Mucosa of rectum (tissue), 2 donors: Measurements from ENCODE around the gene MARCHF10.

Experiments used
- H3K27ac ChIP-seq, 2 donors: one replicate each; pipeline ENCODE4 v1.7.0; 2013; ENCODE audit warnings: inconsistent platforms in 2 of 2, low read depth in 2 of 2, low read length in 2 of 2
- H3K27me3 ChIP-seq, 2 donors: one replicate each; pipeline ENCODE4 v1.7.0; 2013; ENCODE audit warnings: low read length in 2 of 2; ENCODE audit not compliant: control insufficient read depth in 2 of 2, insufficient read depth in 2 of 2
- H3K36me3 ChIP-seq, 2 donors: one replicate each; pipeline ENCODE4 v1.7.0; 2013; ENCODE audit warnings: low read length in 2 of 2; ENCODE audit not compliant: control insufficient read depth in 2 of 2, insufficient read depth in 2 of 2
- H3K4me1 ChIP-seq, 2 donors: one replicate each; pipeline ENCODE4 v1.7.0; 2013; ENCODE audit warnings: low read length in 2 of 2, mild to moderate bottlenecking in 1 of 2; ENCODE audit not compliant: control insufficient read depth in 2 of 2, insufficient read depth in 2 of 2
- H3K4me3 ChIP-seq, 2 donors: one replicate each; pipeline ENCODE4 v1.7.0; 2013; ENCODE audit warnings: low read length in 2 of 2
- H3K9ac ChIP-seq, 2 donors: one replicate each; pipeline ENCODE4 v1.7.0; 2013; ENCODE audit warnings: low read length in 2 of 2, low read depth in 1 of 2, mild to moderate bottlenecking in 1 of 2
- H3K9me3 ChIP-seq, 2 donors: one replicate each; pipeline ENCODE4 v1.7.0; 2013; ENCODE audit warnings: low read length in 2 of 2; ENCODE audit not compliant: control insufficient read depth in 2 of 2
- donor health status: healthy.
- donor health status: Normal muscosa, but diverticular disease.

MARCHF10 gene

DNA sequence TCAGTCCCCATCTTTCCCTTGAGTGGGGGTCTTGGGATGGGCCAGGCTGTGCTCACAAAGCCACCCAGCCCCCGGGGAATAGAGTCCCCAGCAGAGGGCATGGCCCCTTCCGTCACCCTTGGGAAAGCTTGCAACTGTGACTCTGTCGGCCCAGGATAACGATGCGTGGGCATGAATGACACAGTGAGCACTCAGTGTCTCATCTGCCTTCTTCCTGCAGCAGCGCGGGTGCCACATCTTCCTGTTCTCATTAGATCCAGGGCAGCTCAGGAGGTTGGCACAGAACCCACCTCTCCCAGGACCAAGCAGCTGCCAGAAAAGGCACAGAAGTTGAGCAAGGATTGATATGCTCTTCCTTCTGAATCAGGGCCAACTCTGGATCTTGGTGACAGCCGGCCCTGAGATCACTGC is 95.9 kb downstream of the MARCHF10 start:
- H3K4me3 ChIP-seq = no peak overlapping the region
- H3K4me1 ChIP-seq = no peaks in the 10 kb centered on the region
- no peak overlapping the region for H3K27ac ChIP-seq
- no peaks in the 10 kb centered on the region for H3K36me3 ChIP-seq
- no peaks in the 10 kb centered on the region for H3K27me3 ChIP-seq
- H3K9ac ChIP-seq = no peak overlapping the region
- H3K9me3 ChIP-seq = no peaks in the 10 kb centered on the region

DNA sequence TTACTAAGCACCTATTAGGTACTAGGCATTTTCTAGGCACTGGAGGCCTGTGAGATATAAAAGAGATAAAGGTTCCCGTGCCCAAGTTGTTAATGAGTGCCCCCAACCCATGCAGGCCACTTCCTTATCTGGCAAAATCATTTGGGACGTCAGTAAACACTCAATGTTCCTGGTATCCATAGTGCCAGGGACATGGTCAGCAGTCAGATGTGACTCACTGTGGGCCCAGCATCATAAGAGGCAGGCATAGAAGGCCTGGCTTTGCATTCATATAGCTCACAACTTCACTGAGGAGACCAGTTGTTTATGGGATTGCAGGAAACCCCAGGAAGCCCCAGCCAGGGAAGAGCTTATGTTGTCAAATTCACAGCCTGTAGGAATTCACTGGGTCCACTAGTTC is 99.5 kb downstream of the MARCHF10 start:
- no peaks in the 10 kb centered on the region for H3K27me3 ChIP-seq
- H3K9me3 ChIP-seq = no peaks in the 10 kb centered on the region
- peaks cover 6 to 8% of the 10 kb centered on the region in 2 donors for H3K4me1 ChIP-seq
- no peak overlapping the region for H3K4me3 ChIP-seq
- no peaks in the 10 kb centered on the region for H3K36me3 ChIP-seq
- H3K9ac ChIP-seq = no peak overlapping the region
- no peak overlapping the region for H3K27ac ChIP-seq

DNA sequence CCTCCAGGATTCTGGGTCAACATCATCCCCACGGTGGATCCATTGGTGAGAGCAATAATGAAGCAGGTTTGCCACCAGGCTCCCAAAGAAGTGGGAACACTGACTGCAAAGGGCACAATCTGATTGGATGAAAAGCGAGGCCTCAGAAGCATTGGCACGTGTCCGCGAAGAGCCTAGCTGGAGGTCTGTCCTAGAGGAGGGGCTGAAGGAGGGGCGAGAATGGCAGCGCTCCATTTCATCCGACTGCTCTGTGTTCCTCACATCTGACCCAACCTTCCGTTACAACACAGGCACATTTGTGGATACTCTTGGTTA is 100.7 kb downstream of the MARCHF10 start:
- Histone ChIP-seq H3K4me1 (peaks cover 6 to 8% of the 10 kb centered on the region in 2 donors), H3K36me3 (no peaks in the 10 kb centered on the region), H3K4me3 (no peak overlapping the region), H3K9me3 (no peaks in the 10 kb centered on the region), H3K27ac (no peak overlapping the region), H3K27me3 (peaks cover 3 to 5% of the 10 kb centered on the region in 2 donors), H3K9ac (no peak overlapping the region)

DNA sequence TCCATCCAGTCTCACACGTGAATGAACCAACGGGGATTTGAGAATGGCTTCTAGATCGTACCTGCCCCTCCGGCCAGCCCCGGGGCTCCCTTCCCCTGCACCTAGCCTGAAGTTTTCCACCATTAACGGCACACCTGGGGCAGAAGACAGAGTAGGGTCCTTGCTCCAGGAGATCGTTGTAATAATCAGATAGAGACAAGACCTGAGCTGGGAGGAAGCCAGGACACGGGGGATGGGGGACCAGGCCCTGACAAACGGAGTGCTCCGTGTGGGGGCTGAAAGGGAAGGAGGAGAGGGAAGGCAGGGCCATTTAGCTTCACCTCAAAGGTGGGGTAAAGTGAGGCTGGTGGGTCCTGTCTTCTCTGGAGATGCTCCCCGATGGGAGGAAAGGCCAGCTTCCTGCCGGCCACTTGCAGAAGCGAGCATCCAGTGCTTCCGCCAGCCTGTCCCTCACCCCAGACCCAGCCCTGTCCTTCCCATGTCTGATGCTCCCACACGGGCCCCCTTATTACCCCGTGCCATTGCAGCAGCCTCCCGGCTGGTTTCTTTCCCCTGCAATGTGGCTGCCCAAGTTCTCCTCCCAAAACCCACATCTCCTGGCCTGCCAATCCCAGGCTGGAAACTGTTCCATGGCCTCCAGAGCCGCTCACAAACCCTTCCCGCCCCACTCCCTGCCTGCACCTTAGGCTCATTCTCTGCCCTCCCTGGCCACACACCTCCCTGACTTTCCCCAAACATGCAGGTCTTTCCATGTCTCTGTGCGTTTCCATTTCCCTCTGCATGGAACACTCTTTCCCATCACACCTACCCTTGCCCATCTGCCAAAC is 101.3 kb downstream of the MARCHF10 start:
- peaks cover 6 to 8% of the 10 kb centered on the region in 2 donors for H3K4me1 ChIP-seq
- no peaks in the 10 kb centered on the region for H3K36me3 ChIP-seq
- H3K27ac ChIP-seq = no peak overlapping the region
- no peaks in the 10 kb centered on the region for H3K9me3 ChIP-seq
- H3K27me3 ChIP-seq = peaks cover 3 to 5% of the 10 kb centered on the region in 2 donors
- no peak overlapping the region for H3K4me3 ChIP-seq
- no peak overlapping the region for H3K9ac ChIP-seq

DNA sequence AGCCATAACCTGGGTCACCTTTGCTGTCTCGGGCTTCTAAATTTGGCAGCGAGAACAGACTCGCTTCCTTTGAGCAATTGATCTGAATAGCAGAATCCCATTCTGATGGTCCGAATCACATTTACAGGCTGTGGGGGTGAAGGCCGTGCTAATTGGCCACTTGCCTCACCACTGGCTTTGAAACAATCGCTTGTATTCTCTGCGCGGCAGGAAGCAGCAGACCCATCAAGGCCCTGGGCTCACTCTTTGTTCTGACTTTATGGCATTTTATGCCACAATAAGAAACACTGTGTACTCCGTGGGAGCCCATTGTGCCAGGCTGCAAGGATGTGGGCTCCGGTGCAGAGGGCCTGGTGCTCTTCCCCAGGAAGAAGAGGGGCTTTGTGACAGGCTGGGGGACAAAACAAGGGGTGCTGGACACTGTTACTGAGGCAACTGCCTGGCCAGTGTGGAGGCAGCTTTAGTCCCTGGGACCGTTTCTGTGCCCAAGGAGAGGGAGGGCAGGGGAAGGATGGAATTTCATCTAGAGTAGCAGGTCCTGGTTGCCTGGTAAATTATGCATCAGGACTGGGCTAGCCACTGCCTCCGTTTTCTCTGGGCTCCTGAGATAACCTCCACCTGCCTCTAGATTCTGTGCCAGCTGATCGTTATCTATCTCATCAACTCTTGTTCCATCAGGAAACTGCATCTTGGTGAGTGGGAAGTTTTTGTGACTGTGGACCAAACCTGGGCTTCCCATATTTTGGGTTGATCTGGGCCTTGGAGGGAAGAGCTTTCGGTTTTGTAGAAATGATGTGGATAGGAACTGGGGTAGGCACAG is 102.1 kb downstream of the MARCHF10 start:
- H3K9ac ChIP-seq = no peak overlapping the region
- H3K27ac ChIP-seq = no peak overlapping the region
- H3K4me1 ChIP-seq = peaks cover 6 to 8% of the 10 kb centered on the region in 2 donors
- H3K9me3 ChIP-seq = no peaks in the 10 kb centered on the region
- peaks cover 3 to 5% of the 10 kb centered on the region in 2 donors for H3K27me3 ChIP-seq
- no peak overlapping the region for H3K4me3 ChIP-seq
- no peaks in the 10 kb centered on the region for H3K36me3 ChIP-seq

DNA sequence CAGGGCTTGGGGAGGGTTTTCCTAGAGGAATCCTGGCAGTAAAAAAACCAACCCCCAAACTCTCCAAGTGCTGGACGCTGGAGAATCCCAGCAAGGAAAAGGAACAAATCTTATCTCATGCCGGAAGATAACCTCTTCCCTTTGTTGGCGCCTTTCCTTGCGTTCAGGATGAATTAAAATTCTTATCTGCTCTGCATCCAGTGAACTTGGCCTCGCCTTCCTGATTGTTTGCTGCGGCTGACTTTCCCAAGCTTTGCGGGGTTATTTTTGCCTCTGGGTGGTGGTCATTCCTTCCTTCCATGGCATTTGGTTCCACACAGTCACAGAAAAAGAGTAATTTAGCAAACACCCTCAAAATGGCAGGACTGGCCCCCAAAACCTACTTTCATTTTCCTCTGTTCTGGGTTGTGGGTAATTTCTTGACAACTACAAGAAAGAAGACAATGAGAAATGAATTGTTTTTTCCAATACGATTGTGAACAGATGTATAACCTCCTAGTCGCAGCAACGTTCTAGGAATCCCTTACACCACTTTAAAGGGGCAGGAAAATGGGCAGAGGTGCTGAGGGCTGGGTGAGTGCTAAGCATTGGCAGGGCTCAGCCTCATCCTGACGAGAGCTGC is 102.8 kb downstream of the MARCHF10 start:
- H3K4me1 ChIP-seq = peaks cover 6 to 8% of the 10 kb centered on the region in 2 donors
- no peak overlapping the region for H3K4me3 ChIP-seq
- no peak overlapping the region for H3K9ac ChIP-seq
- H3K36me3 ChIP-seq = no peaks in the 10 kb centered on the region
- no peak overlapping the region for H3K27ac ChIP-seq
- H3K27me3 ChIP-seq = peaks cover 3 to 5% of the 10 kb centered on the region in 2 donors
- H3K9me3 ChIP-seq = no peaks in the 10 kb centered on the region

DNA sequence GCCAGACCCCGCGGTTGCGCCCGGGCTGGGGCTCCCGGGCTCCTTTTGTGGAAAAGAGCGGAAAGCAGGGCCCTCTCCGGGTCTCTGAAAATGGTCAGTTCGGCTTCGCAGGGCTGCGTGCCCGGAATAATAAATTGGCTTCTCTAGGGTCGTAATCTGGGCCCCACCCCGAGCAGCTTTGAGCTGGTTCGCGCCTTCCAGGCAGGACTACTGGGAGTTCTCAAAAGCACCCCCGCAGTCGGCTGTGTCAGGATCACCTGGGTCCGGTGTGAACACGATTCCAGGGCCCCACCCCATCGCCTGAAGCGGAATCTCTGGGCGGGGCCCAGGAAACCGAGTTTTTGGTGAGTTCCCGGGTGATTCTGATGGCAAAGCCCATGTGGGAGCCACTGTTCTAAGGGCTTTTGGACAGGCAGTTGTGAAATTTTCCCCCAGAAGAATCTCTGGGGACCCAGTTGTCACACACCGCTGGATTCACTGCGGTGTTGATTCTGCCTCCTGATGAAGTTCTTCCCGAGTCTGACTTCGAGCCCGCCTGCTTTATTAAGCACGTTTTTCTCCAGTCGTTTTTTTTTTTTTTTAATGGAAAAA is 103.6 kb downstream of the MARCHF10 start:
- peak overlapping the region; percentile 34 to 55 for H3K9ac ChIP-seq
- no peaks in the 10 kb centered on the region for H3K36me3 ChIP-seq
- no peaks in the 10 kb centered on the region for H3K9me3 ChIP-seq
- peaks cover 3 to 5% of the 10 kb centered on the region in 2 donors for H3K27me3 ChIP-seq
- peak overlapping the region; percentile 52 to 56 for H3K4me3 ChIP-seq
- H3K4me1 ChIP-seq = peaks cover 6 to 8% of the 10 kb centered on the region in 2 donors
- H3K27ac ChIP-seq = peak overlapping the region in 1 of 2 donors; percentile 23

DNA sequence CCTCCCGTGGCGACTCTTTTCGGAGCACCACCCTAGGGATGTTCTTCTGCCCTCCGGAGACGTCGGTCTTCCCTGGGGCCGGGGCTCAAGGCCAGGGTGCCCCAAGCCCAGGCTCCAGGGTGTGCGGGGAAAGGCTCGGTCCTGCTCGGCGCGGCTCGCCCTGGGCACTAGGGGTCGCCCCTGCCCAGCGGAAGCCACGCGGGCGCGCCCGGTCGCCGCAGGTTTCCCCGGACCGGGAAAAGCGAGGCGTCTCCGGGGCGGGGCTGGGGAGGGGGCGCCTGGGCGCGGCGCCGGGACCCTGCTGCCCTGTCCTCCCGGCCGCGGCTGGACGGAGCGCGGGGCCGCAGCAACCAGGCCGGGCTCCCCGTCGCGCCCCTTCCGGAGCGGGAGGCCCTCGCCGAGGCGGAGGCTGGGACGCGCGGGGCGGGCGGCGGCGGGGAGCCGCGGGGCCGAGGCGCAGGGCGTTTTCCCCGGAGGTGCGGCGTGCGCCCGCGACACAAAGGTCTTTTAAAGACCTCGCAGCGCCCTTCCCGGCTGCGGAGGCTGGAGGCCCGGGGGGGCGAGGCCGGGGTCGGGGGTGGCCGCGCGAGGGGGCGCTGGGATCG is 104.2 kb downstream of the MARCHF10 start:
- Histone ChIP-seq H3K27ac (peak overlapping the region in 1 of 2 donors; percentile 23), H3K9ac (peak overlapping the region; percentile 34 to 55), H3K27me3 (peaks cover 3 to 5% of the 10 kb centered on the region in 2 donors)

DNA sequence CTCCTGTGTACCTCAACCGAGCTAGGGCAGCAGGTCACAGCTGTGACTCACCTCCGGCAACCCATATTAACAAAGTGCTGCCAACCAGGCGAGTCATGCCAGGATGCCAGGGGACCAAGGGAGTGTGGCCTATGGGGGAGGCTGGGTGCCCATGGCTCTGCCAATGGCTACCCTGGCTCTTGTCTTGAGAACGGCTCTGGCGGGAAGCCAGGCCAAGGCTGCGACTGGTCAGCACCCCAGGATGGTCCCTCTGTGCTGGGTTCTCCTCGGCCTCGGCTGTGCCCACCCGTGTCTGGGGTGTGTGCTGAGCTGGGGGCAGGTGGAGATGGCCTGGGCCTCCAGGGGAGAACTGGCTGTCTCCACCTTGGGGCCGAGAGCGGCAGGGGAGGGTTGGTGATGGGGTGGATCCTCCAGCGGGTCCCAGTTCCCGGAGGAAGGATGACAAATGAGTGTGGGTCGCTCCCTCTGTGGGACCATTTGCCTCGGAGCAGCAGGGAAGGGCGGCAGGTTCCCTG is 104.8 kb downstream of the MARCHF10 start:
- H3K9me3 ChIP-seq = no peaks in the 10 kb centered on the region
- no peak overlapping the region for H3K27ac ChIP-seq
- no peak overlapping the region for H3K9ac ChIP-seq
- H3K4me1 ChIP-seq = peaks cover 6 to 8% of the 10 kb centered on the region in 2 donors
- H3K4me3 ChIP-seq = peak overlapping the region in 1 of 2 donors; percentile 52
- H3K36me3 ChIP-seq = no peaks in the 10 kb centered on the region
- H3K27me3 ChIP-seq = peaks cover 3 to 5% of the 10 kb centered on the region in 2 donors

More for the DNA sequence above, 104.2 kb downstream of the MARCHF10 start:
- Histone ChIP-seq H3K4me3 (peak overlapping the region; percentile 52 to 56), H3K4me1 (peaks cover 6 to 8% of the 10 kb centered on the region in 2 donors), H3K36me3 (no peaks in the 10 kb centered on the region), H3K9me3 (no peaks in the 10 kb centered on the region)
